Thoracic aorta (tissue), 2 donors: ENCODE data around the gene RAC2. TPM values are rescaled to one million over a fixed set of nuclear protein-coding genes. Genes with fewer than 3 reads are reported as not detected.

ENCODE experiments used
- ATAC-seq: fragments of 150-250 bp; one replicate; pipeline ENCODE4 v1.8.0; 2017; ENCODE audit warnings: low read depth; ENCODE audit not compliant: insufficient number of reproducible peaks, low FRiP score
- DNase-seq: peaks from one replicate; pipeline ENCODE4 v3.0.0-alpha.2; 2020; ENCODE audit warnings: low spot score
- H3K27ac ChIP-seq, 2 donors: fragments of 200-600 bp; sonication (generic); 1 replicate in 1 of 2; 2 replicates in 1 of 2; pipeline ENCODE4 v1.5.1; 2016; ENCODE audit warnings: mild to moderate bottlenecking in 2 of 2, moderate library complexity in 2 of 2
- H3K27me3 ChIP-seq: fragments of 200-600 bp; sonication (generic); replicated peaks from 2 replicates; pipeline ENCODE4 v1.6.0; 2016; ENCODE audit warnings: mild to moderate bottlenecking; ENCODE audit not compliant: insufficient read depth
- H3K36me3 ChIP-seq: fragments of 200-600 bp; sonication (generic); one replicate; pipeline ENCODE4 v1.5.1; 2016
- H3K4me1 ChIP-seq, 2 donors: fragments of 200-600 bp; sonication (generic); 1 replicate in 1 of 2; 2 replicates in 1 of 2; pipeline versions ENCODE4 v1.5.1 to v1.6.0; 2016; ENCODE audit warnings: low read depth in 2 of 2, mild to moderate bottlenecking in 1 of 2; ENCODE audit not compliant: control insufficient read depth in 1 of 2
- H3K4me3 ChIP-seq: fragments of 200-600 bp; sonication (generic); 2 replicates; pipeline ENCODE4 v1.5.1; 2016; ENCODE audit warnings: mild to moderate bottlenecking
- H3K9me3 ChIP-seq: fragments of 200-600 bp; sonication (generic); 2 replicates; pipeline ENCODE4 v1.5.1; 2016
- total RNA-seq, 2 donors: library from RNA; depleted of rRNA; stranded (reverse); fragments of >200 nt; gene quantifications; one replicate each; pipeline versions ENCODE4 v1.1.0 to v1.2.3, GENCODE V29; 2016
- TF ChIP-seq, protein P1 (sequence below): fragments of 200-600 bp; sonication (generic); IDR thresholded peaks from one replicate; pipeline ENCODE4 v1.5.1; 2019; ENCODE audit warnings: antibody characterized with exemption

Gene RAC2
- total RNA-seq, 2 donors from 2014 or later: 10.7 to 16.2 TPM

DNA sequence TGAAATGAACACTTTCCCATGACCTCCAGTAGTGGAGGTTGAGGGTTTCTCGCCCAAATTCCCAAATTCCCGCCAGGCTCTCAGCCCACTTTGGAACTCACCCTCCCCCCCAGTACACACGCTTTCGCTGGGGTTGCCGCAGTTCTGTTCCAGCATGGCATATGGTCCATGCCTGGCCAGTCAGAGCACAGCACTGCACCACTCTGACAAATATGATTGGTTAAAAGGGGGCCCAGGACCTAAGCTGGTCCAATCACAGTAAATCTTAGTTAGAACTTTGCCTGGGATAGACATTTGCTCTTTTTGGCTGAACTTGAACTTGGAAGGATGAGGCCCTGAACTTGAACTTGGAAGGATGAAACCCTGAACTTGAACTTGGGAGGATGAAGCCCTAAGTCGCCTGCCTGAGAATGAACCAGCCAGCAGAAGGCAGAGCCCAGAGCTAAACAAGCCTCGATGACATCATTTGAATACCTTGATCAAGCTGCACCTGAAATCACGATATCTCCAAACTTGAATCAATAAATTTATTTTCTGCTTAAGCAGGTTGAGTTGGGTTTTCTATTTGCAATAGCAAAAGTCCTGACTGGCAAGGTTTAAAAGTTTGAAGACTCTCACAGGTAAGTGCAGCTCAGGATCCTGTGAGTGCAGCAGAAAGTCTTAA is 19.2 kb downstream of the RAC2 start:
- Histone ChIP-seq H3K27ac (no peak overlapping the region), H3K4me3 (no peak overlapping the region), H3K36me3 (no peaks in the 10 kb centered on the region), H3K9me3 (no peaks in the 10 kb centered on the region), H3K4me1 (peaks cover 2 to 4% of the 10 kb centered on the region in 2 donors), H3K27me3 (no peaks in the 10 kb centered on the region)
- DNase-seq (no peak), ATAC-seq (no peak)
- TF ChIP-seq, protein P1, sequence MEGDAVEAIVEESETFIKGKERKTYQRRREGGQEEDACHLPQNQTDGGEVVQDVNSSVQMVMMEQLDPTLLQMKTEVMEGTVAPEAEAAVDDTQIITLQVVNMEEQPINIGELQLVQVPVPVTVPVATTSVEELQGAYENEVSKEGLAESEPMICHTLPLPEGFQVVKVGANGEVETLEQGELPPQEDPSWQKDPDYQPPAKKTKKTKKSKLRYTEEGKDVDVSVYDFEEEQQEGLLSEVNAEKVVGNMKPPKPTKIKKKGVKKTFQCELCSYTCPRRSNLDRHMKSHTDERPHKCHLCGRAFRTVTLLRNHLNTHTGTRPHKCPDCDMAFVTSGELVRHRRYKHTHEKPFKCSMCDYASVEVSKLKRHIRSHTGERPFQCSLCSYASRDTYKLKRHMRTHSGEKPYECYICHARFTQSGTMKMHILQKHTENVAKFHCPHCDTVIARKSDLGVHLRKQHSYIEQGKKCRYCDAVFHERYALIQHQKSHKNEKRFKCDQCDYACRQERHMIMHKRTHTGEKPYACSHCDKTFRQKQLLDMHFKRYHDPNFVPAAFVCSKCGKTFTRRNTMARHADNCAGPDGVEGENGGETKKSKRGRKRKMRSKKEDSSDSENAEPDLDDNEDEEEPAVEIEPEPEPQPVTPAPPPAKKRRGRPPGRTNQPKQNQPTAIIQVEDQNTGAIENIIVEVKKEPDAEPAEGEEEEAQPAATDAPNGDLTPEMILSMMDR: no peak

DNA sequence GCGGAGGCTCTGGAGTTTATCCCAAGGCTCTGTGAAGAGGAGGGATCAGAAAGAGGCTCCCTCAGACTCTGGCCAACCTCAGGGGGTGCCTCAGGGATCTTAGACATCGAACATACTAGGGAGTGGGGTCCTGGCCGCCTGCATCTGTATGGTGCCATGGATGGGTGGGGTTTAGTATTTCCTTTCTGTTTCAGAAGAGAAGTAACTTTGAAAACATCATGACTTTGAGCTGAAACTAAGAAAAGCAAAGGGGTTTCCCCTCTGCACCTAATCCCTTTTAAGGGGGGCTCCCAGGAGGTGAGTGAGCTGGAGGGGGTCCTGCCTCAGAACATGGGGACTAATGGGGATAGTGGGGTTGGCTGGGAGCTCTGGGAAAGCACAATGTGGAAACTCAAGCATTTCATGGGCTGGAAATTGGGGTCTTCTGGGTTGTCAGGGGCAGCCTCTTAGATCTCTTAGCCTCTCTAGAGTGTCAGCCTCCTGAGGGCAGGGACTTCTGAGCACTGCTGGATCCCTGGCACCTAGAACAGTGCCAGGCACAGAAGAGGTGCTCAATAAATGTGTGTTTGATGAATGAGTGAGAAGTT is 20.0 kb downstream of the RAC2 start:
- Histone ChIP-seq H3K4me3 (no peak overlapping the region), H3K27ac (no peak overlapping the region), H3K36me3 (no peaks in the 10 kb centered on the region), H3K4me1 (no peaks in the 10 kb centered on the region), H3K9me3 (no peaks in the 10 kb centered on the region), H3K27me3 (no peaks in the 10 kb centered on the region)
- TF ChIP-seq, protein P1: no peak
- DNase-seq (no peak), ATAC-seq (no peak)

DNA sequence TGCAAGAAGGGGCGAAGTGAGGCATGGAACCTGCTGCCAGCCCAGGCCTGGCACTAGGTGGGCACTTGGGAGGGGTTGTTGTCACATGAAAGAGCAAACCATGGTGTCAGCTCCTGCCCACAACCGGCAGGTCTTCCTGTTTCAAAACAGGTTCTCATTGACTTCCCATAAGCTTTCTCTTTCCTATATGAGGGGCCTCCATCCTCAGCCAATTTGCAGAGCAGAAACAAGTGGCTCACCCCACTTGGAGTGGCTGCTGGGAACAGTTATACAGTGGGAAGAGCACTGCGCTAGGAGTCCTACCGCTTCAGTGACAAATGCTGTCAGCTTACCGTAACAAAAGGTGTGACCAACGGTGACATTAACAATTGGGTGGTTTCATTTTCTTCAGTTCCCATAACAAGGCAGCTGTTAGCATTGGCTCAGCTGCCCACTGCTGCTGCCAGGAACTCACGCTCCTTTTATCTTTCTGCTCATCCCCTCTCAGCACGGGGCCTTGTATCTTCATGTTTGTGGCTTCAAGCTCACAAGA is 21.6 kb downstream of the RAC2 start:
- ATAC-seq (no peak), DNase-seq (no peak)
- TF ChIP-seq, protein P1: no peak
- no peaks in the 10 kb centered on the region for H3K36me3 ChIP-seq
- no peaks in the 10 kb centered on the region for H3K9me3 ChIP-seq
- no peak overlapping the region for H3K27ac ChIP-seq
- H3K4me3 ChIP-seq: no peak overlapping the region
- H3K4me1 ChIP-seq: no peaks in the 10 kb centered on the region
- H3K27me3 ChIP-seq: no peaks in the 10 kb centered on the region

DNA sequence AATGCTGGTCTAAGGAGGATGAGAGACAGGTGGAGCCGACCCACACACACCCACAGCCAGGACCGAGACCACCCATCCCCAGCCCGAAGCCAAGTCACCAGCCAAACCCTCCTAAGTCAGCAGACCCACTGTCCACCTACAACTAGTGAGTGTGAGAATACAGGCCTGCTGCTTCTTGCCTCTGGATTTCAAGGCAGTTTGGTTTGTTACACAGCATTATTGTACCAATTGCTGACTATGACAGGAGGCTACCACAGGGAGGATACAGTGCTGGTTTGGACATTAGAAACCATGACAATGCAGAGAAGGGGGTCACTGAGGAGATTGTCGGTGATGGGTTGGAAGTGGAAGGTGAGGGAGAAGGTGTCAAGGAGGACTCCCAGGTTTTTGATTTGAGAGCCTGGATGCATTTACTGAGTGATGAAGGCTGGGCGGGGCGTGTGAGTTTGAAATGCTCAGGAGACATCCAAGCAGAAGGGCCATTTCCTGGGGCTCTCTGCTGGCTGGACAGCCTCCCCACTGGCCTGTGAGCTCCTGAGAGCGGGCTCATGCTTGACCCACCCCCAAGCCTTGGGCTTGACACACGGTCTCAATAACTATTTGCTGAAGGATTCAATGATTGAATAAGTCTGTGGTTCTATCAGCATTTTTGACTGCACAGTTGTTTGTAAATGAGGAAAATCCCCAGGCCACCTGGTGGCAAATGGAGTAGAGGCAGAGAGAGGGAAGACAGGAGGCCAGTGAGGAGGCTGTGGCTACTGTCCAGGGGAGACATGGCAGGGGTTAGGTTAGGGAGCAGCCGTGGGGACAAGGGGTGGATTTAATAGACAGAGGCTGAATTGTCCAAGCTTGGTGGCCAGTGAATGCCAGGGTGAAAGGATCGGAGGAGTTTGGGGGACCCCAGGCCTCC is 22.4 kb downstream of the RAC2 start:
- TF ChIP-seq, protein P1: no peak
- H3K27ac ChIP-seq: no peak overlapping the region
- no peaks in the 10 kb centered on the region for H3K27me3 ChIP-seq
- no peak overlapping the region for H3K4me3 ChIP-seq
- ATAC-seq: no peak
- no peak for DNase-seq
- no peaks in the 10 kb centered on the region for H3K4me1 ChIP-seq
- H3K9me3 ChIP-seq: no peaks in the 10 kb centered on the region
- H3K36me3 ChIP-seq: no peaks in the 10 kb centered on the region

DNA sequence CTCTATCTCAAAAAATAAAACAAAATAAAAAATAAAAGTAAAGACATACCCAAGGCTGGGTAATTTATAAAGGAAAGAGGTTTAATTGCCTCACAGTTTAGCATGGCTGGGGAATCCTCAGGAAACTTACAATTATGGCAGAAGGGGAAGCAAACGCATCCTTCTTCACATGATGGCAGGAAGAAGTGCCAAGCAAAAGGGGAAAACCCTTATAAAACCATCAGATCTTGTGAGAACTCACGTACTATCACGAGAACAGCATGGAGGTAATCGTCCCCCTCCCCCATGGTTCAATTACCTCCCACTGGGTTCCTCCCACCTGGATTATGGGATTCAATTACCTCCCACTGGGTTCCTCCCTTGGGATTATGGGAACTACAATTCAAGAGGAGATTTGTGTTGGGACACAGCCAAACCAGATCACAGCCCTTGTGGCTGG is 23.5 kb downstream of the RAC2 start:
- Histone ChIP-seq H3K9me3 (no peaks in the 10 kb centered on the region), H3K4me3 (no peak overlapping the region), H3K4me1 (no peaks in the 10 kb centered on the region), H3K27ac (no peak overlapping the region), H3K36me3 (no peaks in the 10 kb centered on the region), H3K27me3 (no peaks in the 10 kb centered on the region)
- ATAC-seq (no peak), DNase-seq (no peak)
- TF ChIP-seq, protein P1: no peak
